ENCODE measurements around the gene ROBO2.

Gene ROBO2

GRCh38 chr3:77404871-77405270 lies 365.0 kb downstream of the ROBO2 start:
- no peak for TF ChIP-seq ZSCAN30 (tag by site-specific recombination; IDR thresholded peaks at IDR 0.05)
- TF ChIP-seq, protein P1, sequence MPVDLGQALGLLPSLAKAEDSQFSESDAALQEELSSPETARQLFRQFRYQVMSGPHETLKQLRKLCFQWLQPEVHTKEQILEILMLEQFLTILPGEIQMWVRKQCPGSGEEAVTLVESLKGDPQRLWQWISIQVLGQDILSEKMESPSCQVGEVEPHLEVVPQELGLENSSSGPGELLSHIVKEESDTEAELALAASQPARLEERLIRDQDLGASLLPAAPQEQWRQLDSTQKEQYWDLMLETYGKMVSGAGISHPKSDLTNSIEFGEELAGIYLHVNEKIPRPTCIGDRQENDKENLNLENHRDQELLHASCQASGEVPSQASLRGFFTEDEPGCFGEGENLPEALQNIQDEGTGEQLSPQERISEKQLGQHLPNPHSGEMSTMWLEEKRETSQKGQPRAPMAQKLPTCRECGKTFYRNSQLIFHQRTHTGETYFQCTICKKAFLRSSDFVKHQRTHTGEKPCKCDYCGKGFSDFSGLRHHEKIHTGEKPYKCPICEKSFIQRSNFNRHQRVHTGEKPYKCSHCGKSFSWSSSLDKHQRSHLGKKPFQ (tag by site-specific recombination; IDR thresholded peaks at IDR 0.05) = no peak
- no peak for TF ChIP-seq ZNF610 (tag by site-specific recombination; IDR thresholded peaks at IDR 0.05; ENCODE audit: borderline replicate concordance)
- no peak for TF ChIP-seq ZNF114 (tag by site-specific recombination; IDR thresholded peaks at IDR 0.05)
- no peak for TF ChIP-seq ZNF350 (tag by site-specific recombination; IDR thresholded peaks at IDR 0.05)
- TF ChIP-seq BCL6B (tag by site-specific recombination; IDR thresholded peaks at IDR 0.05) = no peak
- no peak for TF ChIP-seq ZNF302 (tag by site-specific recombination; IDR thresholded peaks at IDR 0.05; ENCODE audit: low read depth)
- TF ChIP-seq ZNF677 (tag by site-specific recombination; IDR thresholded peaks at IDR 0.05) = no peak
- no peak for TF ChIP-seq SCRT2 (tag by site-specific recombination; IDR thresholded peaks at IDR 0.05)
- TF ChIP-seq ZNF239 (tag by site-specific recombination; IDR thresholded peaks at IDR 0.05) = no peak
- TF ChIP-seq ZNF514 (tag by site-specific recombination; IDR thresholded peaks at IDR 0.05) = no peak
- TF ChIP-seq ZNF341 (tag by site-specific recombination; IDR thresholded peaks at IDR 0.05; ENCODE audit: low read depth) = no peak
- TF ChIP-seq KLF9 (tag by site-specific recombination; IDR thresholded peaks at IDR 0.05; ENCODE audit: low read depth) = no peak
- TF ChIP-seq ZNF623 (tag by site-specific recombination; IDR thresholded peaks at IDR 0.05) = no peak
- no peak for TF ChIP-seq SP2 (tag by site-specific recombination; IDR thresholded peaks at IDR 0.05)
- TF ChIP-seq ZNF146 (tag by site-specific recombination; IDR thresholded peaks at IDR 0.05) = no peak
- TF ChIP-seq ZNF843 (tag by site-specific recombination; IDR thresholded peaks at IDR 0.05) = no peak
- H3K4me1 ChIP-seq (ENCODE audit: control insufficient read depth, insufficient read depth, low read length) = no peaks in the 10 kb centered on the region
- H3K4me3 ChIP-seq (ENCODE audit: low read depth, low read length) = no peak overlapping the region
- no peak overlapping the region for H3K27ac ChIP-seq (ENCODE audit: extremely low read depth, low read depth, low read length)
- CTCF ChIA-PET = no interaction called here
- no peaks in the 10 kb centered on the region for H3K9me3 ChIP-seq (ENCODE audit: control insufficient read depth, insufficient read depth, low read depth, low read length)
- no peaks in the 10 kb centered on the region for H3K36me3 ChIP-seq (ENCODE audit: control insufficient read depth in 2 of 2, insufficient read depth in 1 of 2, low read length in 2 of 2)
- POLR2A ChIA-PET = no interaction called here

- Histone ChIP-seq H3K4me1 (ENCODE audit: control insufficient read depth, insufficient read depth, low read length) (no peaks in the 10 kb centered on the region), H3K36me3 (ENCODE audit: control insufficient read depth in 2 of 2, insufficient read depth in 1 of 2, low read length in 2 of 2) (no peaks in the 10 kb centered on the region), H3K27ac (ENCODE audit: extremely low read depth, low read depth, low read length) (no peak overlapping the region), H3K4me3 (ENCODE audit: low read depth, low read length) (no peak overlapping the region), H3K9me3 (ENCODE audit: control insufficient read depth, insufficient read depth, low read depth, low read length) (no peaks in the 10 kb centered on the region)
- CTCF ChIA-PET = no interaction called here
- TF ChIP-seq ZNF311 (tag by site-specific recombination; IDR thresholded peaks at IDR 0.05; ENCODE audit: borderline replicate concordance) (no peak), ZNF530 (tag by site-specific recombination; IDR thresholded peaks at IDR 0.05; ENCODE audit: low read depth) (no peak), ZNF544 (tag by site-specific recombination; IDR thresholded peaks at IDR 0.05) (no peak), OSR2 (tag by site-specific recombination; IDR thresholded peaks at IDR 0.05) (peak; percentile 23; the same call in 1 of the 2 replicates), WT1 (tag by site-specific recombination; IDR thresholded peaks at IDR 0.05) (peak; percentile 69; the same call in 1 of the 2 replicates), ZNF747 (tag by site-specific recombination; IDR thresholded peaks at IDR 0.05) (no peak), ZBTB21 (tag by site-specific recombination; IDR thresholded peaks at IDR 0.05) (no peak), PRDM6 (tag by site-specific recombination; IDR thresholded peaks at IDR 0.05) (0 out of 2 replicates have a peak, but pooled peaks have one; percentile 40), ZNF423 (tag by site-specific recombination; IDR thresholded peaks at IDR 0.05) (no peak), ZSCAN23 (tag by site-specific recombination; IDR thresholded peaks at IDR 0.05) (no peak), ZNF660 (tag by site-specific recombination; IDR thresholded peaks at IDR 0.05) (no peak), ZNF580 (tag by site-specific recombination; IDR thresholded peaks at IDR 0.05) (no peak), BCL11A (tag by site-specific recombination; IDR thresholded peaks at IDR 0.05; ENCODE audit: low read depth) (no peak)
- POLR2A ChIA-PET = no interaction called here
These were observed 367.5 kb downstream of the ROBO2 start for GRCh38 chr3:77407441-77407840.

All from HEK293 (cell line).